GM13976 (cell line): Measurements from ENCODE around the gene CTNNA2.

Source experiments
- DNase-seq: peaks from one replicate; pipeline ENCODE4 v3.0.0; 2012; ENCODE audit warnings: low spot score
- in situ Hi-C: fragments of 300-500 bp; cut with MboI; formaldehyde crosslinking; loops from one replicate; pipeline ENCODE4 v1.12.0; 2022; ENCODE audit warnings: low sequenced_read_pairs, mixed read lengths, inconsistent platforms; ENCODE audit not compliant: unreplicated experiment
- TF ChIP-seq, protein P1 (sequence below): IDR thresholded peaks from 2 replicates; pipeline ENCODE4 v1.5.1; 2012; ENCODE audit warnings: borderline replicate concordance, mild to moderate bottlenecking; ENCODE audit not compliant: insufficient read depth; ENCODE audit errors: extremely low read depth, missing control alignments, control extremely low read depth

Gene CTNNA2

GRCh38 chr2:79750321-79750720 is 237.5 kb downstream of the CTNNA2 start:
- TF ChIP-seq, protein P1, sequence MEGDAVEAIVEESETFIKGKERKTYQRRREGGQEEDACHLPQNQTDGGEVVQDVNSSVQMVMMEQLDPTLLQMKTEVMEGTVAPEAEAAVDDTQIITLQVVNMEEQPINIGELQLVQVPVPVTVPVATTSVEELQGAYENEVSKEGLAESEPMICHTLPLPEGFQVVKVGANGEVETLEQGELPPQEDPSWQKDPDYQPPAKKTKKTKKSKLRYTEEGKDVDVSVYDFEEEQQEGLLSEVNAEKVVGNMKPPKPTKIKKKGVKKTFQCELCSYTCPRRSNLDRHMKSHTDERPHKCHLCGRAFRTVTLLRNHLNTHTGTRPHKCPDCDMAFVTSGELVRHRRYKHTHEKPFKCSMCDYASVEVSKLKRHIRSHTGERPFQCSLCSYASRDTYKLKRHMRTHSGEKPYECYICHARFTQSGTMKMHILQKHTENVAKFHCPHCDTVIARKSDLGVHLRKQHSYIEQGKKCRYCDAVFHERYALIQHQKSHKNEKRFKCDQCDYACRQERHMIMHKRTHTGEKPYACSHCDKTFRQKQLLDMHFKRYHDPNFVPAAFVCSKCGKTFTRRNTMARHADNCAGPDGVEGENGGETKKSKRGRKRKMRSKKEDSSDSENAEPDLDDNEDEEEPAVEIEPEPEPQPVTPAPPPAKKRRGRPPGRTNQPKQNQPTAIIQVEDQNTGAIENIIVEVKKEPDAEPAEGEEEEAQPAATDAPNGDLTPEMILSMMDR = no peak
- no peak for DNase-seq
- in situ Hi-C loops = no loop called here

- TF ChIP-seq, protein P1 = no peak
- in situ Hi-C loops = no loop called here
- DNase-seq = no peak
Measured at GRCh38 chr2:79757526-79757925, 244.7 kb downstream of the CTNNA2 start.

- TF ChIP-seq, protein P1 = no peak
- in situ Hi-C loops = no loop called here
Measured at GRCh38 chr2:79758042-79758441, 245.2 kb downstream of the CTNNA2 start.

GRCh38 chr2:79758749-79759282 is 246.0 kb downstream of the CTNNA2 start:
- TF ChIP-seq, protein P1 = no peak
- in situ Hi-C loops = no loop called here
- DNase-seq = no peak

More at GRCh38 chr2:79758042-79758441, 245.2 kb downstream of the CTNNA2 start:
- no peak for DNase-seq

DNA sequence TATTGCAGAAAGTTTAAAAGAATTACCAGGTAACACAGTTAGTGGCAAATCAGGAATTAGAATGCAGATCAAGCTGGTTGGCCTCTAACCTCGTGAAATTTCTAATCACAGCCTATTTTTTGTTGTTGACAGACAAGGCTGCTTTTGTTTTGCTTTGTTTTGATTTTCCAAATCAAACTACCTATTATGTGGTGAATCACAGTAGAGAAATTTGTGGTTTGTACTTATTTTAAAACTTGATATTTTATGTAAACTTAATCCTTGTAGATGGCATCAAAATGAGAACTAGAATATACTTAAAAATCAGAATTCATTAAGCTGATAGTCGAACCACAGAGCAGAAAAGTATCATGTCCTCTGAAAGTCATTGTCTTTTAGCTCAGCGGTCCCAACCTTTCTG is 258.1 kb downstream of the CTNNA2 start:
- TF ChIP-seq, protein P1 = no peak
- in situ Hi-C loops = no loop called here
- no peak for DNase-seq

GRCh38 chr2:79771493-79771892 is 258.6 kb downstream of the CTNNA2 start:
- no peak for DNase-seq
- TF ChIP-seq, protein P1 = no peak
- in situ Hi-C loops = no loop called here
